Tongue (tissue), 2 donors: ENCODE results near the gene TMEM192. TPM values are rescaled to one million over a fixed set of nuclear protein-coding genes. Genes with fewer than 3 reads are reported as not detected.
A peak's percentile ranks its signal among the peaks of the same experiment; 100 is the strongest.
"Not testable (repeated sequence)": the region's sequence is repeated elsewhere in the genome, so short reads cannot be mapped to it uniquely, and the experiment has no call there.

Experiments used
- DNase-seq: peaks from one replicate; pipeline ENCODE4 v3.0.0-alpha.2; 2015
- total RNA-seq: library from RNA; depleted of rRNA; stranded (reverse); fragments of >200 nt; gene quantifications from one replicate; pipeline ENCODE4 v1.2.3, GENCODE V29; 2014

Gene TMEM192
- total RNA-seq, 1 donor from 2014 or later, result 9.8 TPM

DNA sequence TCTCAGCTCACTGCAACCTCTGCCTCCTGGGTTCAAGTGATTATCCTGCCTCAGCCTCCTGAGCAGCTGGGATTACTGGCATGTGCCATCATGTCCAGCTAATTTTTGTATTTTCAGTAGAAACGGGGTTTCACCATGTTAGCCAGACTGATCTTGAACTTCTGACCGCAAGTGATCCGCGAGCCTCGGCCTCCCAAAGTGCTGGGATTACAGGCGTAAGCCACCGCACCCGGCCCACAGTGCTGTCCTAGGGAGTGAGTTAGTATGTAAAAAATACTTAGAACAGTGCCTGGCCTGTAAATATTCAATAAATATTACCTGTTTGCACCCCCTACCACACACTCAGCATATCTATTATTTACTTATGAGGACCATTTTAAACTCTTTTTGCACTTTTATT lies 20.5 kb downstream of the TMEM192 start:
- DNase-seq, result not testable (repeated sequence)

DNA sequence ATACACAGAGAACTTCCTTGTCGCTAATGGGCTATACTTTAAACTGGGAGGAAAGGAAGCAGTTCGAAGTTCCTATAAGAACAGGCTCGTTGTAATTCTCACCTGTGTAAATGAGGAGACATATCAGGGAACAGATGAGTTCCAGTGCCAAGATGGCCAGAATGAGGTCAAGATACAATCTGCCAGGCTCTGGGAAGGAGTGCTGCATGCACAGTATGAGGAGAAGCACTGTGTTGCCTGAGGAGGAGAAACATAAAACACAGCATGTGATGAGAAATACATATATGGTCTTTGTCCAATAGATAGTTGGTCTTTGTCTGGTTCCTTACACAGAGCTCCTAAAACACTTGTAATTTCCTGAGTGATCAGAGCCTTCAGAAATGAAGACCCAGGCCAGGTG lies 24.3 kb downstream of the TMEM192 start:
- no peak for DNase-seq

DNA sequence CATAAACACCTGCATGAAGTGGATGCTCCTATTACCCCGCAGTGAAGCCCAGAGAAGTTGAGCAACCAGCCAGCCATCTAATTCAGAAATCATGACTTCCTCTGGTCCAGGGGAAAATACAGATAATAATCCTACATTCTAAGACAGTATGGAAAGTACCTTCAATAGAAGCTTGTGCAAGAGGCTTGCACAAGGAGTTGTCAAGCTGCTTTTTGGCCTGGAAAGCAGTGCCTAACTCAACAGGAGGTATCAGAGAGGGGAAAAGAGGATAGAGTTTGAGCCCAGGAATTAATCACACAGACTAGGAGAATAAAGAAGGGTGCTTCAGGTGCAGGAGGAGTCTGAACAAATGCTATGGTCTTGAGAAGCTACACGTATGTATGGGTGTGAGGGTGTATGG lies 26.7 kb downstream of the TMEM192 start:
- DNase-seq, result no peak

DNA sequence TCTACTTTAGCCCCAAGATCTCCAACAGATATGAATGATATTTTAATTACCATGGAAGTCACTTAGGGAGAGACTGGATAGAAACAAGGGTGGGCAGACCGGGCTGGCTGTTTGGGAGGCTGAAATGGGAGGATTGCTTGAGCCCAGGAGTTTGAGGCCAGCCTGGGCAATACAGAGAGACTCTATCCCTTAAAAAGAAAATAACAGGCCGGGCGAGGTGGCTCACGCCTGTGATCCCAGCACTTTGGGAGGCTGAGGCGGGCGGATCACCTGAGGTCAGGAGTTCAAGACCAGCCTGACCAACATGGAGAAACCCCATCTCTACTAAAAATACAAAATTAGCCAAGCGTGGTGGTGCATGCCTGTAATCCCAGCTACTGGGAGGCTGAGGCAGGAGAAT lies 27.9 kb downstream of the TMEM192 start:
- not testable (repeated sequence) for DNase-seq

DNA sequence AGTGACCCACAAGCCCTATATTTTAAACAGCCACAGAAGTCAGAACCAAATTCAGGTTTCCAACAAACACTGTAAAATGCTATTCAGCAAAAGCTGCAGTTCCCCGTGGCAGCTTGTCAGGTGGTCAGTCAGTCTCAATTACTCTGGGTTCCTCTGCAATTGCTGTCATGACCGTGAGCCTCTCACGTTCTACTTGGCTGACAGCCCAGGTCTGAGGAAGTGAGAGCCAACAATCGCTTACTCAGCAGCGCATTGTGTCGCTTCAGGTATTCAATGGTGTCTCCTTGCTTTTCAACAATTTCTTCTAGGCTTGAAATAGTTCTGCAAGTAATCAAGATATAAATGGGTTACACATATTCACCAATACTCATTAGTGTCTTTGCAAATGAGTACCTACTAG lies 33.2 kb downstream of the TMEM192 start:
- DNase-seq, result peak; percentile 52

DNA sequence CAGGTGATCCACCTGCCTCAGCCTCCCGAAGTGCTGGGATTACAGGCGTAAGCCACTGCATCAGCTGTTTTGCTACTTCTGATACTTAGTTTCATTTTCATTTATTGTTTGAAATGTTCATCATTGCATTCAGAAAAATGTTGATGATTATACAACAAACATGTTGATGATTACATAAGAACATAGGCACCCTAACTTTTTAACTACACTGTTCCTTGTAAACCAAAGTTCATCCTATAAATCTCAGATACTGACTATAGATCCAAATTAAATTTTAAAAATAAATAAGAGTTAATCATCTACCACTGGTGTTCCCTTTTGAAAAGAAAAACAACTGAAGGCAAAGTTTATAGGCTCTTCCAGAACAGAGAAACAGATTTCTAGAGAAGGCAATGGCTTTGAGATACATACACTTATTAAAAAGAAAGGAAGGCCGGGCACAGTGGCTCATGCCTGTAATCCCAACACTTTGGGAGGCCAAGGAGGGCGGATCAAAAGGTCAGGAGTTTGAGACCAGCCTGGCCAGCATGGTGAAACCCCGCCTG lies 35.6 kb downstream of the TMEM192 start:
- DNase-seq, result no peak

DNA sequence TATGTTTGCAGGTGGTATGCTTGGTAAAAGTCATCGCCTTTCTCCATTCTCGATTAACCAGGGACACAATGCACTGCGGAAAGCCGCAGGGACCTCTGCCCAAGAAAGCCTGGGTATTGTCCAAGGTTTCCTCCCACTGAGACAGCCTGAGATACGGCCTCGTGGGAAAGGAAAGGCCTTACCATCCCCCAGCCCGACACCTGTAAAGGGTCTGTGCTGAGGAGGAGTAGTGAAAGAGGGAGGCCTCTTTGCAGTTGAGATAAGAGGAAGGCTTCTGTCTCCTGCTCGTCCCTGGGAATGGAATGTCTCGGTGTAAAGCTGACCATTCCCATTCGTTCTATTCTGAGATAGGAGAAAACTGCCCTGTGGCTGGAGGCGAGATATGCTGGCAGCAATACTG lies 39.3 kb downstream of the TMEM192 start:
- DNase-seq, result not testable (repeated sequence)

DNA sequence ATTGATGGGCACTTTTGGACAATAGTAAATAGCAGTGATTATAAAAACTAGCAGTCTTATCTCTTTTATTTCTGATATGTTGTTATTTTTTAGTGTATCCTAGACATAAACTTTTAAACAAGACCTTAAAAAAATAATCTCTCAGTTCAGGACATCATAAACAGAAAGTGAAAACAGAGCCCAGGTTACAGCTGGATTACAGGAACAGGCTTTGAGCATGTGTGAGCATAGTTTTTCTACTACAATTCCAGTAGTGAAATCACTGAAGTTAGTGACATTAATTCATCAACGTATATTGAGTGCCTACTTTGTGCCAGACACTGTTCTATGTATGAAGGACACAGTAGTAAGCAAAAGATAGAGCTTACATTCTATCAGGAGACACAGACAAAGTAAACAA lies 42.1 kb downstream of the TMEM192 start:
- DNase-seq, result no peak

DNA sequence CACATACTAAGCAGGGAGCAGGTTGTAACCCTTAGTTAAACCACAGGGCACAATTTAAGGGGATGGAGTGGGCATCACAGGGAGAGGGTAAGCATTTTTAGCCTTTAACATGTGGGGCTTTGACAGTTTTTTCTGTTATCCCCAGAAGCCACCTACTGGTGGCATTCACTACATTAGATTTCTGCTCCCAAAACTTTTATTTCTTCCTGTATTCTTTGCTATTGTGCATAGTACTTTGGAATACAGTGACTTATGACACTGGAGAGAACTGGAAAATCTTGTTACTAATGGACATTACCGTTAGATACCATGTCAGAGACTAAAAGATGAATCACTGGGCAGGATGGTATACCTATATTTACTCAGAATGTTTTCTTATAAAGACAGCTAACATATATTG lies 51.7 kb downstream of the TMEM192 start:
- DNase-seq, result peak; percentile 14

DNA sequence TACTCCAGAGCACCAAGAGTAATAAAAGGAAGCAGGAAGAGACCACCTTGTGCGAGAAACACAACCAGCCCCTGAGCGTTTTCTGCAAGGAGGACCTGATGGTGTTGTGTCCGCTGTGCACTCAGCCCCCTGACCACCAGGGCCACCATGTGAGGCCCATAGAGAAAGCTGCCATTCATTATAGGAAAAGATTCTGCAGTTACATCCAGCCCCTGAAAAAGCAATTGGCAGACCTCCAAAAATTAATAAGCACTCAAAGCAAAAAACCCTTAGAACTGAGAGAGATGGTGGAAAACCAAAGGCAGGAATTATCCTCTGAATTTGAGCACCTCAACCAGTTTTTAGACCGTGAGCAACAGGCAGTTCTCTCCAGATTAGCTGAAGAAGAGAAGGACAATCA lies 53.3 kb downstream of the TMEM192 start:
- DNase-seq, result peak; percentile 42

DNA sequence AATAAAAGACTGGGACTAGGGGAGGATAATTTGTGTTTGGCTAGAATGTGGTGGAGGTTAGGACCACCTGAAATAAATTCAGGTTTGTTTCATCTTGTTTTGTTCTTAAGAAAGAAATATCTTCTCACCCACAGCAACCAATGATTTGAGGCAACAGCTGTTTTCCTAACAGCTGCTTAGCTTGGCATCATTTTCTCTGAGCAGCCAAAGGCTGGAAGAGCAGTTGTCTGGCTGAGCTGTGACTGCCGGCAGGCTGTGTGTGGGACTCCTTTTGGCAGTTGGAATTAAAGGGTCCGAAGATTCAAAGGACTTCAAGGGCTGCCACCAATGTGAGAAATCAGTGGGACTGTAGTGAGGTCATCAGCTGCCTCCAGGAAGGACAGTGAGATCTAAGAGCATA lies 54.0 kb downstream of the TMEM192 start:
- peak; percentile 93 for DNase-seq

DNA sequence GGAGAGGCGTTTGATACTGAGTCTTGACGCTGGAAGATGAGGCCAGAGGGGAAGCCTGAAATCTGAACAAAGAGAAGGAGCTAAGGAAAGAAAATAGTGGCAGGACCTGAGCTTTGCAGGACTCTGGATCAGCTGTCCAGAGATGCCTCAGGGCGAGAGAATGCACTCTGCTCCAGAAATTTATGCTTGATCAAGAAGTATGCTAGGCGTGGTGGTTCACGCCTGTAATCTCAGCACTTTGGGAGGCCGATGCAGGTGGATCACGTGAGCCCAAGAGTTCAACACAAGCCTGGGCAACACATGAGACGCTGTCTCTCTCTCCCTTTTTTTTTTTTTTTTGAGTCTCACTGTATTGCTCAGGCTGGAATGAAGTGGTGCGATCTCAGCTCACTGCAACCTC lies 57.1 kb downstream of the TMEM192 start:
- DNase-seq, result no peak

DNA sequence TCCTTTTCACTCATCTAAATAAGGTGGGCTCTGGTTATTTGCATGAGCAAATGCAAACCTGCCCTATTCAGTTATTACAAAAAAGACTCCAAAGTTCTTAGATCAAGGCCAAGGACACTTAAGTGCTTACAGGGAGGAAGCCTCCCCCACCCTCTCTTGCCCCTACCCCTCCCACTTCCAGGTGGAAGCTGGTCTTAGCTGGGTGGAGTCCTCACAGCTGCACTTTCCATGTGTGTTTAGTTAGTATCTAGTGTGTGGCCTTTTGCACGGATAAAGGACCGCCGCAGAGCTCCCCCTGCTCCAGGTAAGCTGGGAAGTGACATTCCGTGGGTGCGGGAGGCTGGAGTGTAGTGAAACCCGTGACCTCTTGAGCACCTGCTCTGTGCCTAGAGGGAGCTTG lies 59.0 kb downstream of the TMEM192 start, which contains the start of gene TRIM75:
TSS of gene TRIM75 (plus strand) at position 222 of the 400 bp plus-strand sequence. CDS start 5,282 bp downstream, outside the sequence.
- DNase-seq, result no peak

DNA sequence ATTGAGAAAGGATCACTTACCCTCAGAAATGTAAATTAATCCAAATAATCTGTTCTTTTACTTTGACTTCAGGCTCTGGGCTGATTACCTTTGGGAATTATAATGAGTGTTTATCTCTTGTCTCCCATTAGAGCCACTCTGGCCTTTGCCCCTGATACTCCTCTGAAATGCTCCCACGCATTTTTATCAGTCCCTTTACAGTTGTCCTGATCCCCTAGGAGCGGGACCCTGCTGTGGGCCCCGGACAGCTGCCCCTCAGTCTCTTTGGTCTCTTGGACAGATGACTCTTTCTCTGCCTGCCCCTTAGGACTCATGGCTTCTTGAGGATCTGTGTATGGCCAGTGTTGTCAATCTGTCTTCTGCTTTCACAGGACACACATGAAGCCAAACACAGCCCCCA lies 60.0 kb downstream of the TMEM192 start:
- no peak for DNase-seq

DNA sequence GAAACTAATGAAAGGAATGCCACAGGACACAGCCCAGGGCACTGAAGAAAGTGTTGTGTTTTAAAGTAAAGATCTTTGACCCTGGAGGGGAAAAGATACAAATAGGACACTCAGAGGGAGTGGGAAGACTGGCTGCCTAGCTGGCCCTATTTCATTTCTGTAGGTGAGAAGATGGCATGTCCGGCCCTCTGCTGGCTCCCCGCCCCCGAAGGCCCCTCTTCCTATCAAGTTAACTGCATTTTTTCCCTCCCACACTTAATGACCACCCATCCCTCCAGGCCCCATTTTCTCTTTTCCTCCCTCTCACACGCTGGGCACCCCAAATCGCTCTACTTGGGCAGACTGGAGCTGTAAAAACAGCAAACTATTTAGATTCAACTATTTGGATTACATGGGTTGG lies 64.5 kb downstream of the TMEM192 start:
- DNase-seq, result no peak

DNA sequence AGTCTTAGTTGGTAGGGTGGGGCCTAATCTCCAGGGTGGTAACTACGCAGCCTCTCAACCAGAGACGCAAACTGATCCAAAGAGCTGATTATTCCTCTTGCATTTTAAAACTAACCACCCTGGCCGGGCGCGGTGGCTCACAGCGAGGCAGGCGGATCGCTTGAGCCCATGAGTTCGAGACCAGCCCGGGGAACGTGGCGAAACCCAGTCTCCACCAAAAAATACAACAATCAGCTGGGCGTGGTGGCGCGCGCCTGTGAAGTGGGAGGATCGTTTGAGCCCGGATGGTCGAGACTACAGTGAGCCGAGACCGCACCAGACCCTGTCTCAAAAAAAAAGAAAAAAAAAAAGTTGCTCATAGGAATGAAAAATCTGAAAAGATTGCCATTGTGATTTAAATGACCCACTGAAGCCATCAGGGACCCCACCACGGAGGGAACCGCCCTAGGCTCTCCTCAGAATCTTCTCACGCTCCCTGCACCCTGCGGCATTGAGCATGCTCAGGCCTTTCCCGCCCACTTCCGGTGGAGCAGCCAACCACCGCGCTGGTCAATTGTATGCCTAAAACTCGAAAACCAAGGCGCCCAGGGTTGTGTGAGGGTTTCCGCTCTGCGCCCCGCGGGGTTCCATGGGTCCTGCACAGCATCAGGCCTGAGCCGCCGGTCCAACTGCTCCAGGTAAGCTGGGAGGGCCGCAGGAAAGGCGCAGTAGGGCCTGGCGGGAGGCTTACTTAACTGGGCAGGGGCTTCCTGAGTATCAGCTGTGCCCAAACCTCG lies 81.0 kb downstream of the TMEM192 start, which contains the start of gene TRIM60:
TSS of gene TRIM60 (plus strand) at position 564 of the 776 bp plus-strand sequence. CDS start 8,074 bp downstream, outside the sequence.
- DNase-seq, result no peak

DNA sequence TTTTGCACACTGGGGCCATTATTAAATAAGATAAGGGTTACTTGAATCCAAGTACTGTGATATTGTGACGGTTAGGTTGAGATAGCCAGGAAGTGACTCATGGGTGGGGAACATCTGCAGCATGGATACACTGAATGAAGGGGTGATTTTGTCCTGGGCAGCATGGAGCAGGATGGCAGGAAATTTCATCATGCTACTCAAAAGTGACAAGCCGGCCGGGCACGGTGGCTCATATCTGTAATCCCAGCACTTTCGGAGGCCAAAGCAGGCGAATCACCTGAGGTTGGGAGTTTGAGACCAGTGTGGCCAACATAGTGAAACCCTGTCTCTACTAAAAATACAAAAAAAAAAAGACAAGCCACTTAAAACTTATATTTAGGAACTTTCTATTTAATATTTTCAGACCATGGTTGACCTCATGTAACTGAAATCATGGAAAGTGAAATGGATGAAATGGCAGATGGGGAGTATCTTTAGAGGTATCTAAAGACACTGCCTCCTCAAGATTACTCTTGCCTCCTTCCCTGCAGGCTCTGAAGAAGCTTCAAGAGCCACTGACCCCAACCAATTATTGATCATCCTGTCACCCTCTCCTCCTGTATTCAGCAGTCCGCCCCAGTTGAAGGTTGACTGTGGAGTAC lies 84.8 kb downstream of the TMEM192 start:
- no peak for DNase-seq

DNA sequence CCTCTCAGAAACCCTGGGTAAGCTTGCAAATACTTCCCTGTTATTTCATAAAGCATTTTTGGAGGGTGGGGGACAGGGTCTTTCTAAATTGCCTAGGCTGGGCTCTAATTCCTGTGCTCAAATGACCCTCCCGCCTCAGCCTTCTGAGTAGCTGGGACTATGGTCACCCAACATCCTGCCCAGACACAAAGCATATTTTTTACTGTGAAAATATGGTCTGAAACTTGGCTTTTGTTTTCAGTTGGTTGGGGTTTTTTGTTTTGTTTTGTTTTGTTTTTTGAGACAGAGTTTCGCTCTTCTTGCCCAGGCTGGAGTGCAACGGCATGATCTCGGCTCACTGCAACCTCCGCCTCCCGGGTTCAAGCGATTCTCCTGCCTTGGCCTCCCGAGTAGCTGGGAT lies 86.9 kb downstream of the TMEM192 start:
- not testable (repeated sequence) for DNase-seq

Other genes with a start within 250 kb of the TMEM192 start
- gene APELA, start 235.7 kb downstream of the TMEM192 start, total RNA-seq, result not detected
- 4.2 TPM for gene TRIM61, start 135.2 kb downstream of the TMEM192 start, total RNA-seq
- not detected for gene TRIM60, start 80.9 kb downstream of the TMEM192 start, total RNA-seq
- not detected for gene TRIM75, start 59.0 kb downstream of the TMEM192 start, total RNA-seq
- gene KLHL2, start 94.7 kb upstream of the TMEM192 start, total RNA-seq, result 24.3 TPM
- gene MSMO1, start 214.8 kb upstream of the TMEM192 start, total RNA-seq, result 57.3 TPM